ENCODE data around the gene RALA. TPM values are rescaled to one million over a fixed set of nuclear protein-coding genes. Genes with fewer than 3 reads are reported as not detected.

The RALA gene
- total RNA-seq, 1 experiment from 2014 or later, result 27.3 TPM

DNA sequence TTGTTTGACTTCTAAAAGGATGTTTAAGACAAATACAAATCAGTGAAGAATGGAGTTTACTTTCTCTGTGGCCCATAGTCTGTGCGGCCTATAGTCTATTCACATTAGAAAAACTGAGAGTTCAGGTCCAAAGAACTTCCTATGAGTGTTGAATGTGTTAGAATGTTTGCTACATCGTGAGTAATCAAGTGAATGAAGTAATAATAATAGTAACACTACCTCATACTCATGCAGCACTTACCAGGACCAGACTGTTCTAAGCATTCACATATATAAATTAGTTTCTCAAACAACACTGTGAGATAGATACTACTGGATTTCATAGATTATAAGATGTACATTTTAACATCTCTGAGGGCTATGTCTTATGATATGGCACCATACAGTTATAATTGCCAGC lies 70.4 kb downstream of the RALA start:
- no peak overlapping the region for H3K27ac ChIP-seq (ENCODE audit: low read depth, low read length)
- ChIA-PET RAD21 (ENCODE audit: low non-redundant PET in 1 of 2, low total read pairs in 2 of 2, uncharacterized antibody in 2 of 2, unreplicated experiment in 2 of 2) (no interaction called here), CTCF (no interaction called here), POLR2A (no interaction called here)
- no peak overlapping the region for H2AFZ ChIP-seq (ENCODE audit: low read depth, low read length, poor library complexity, severe bottlenecking)
- no peaks in the 10 kb centered on the region for H3K9me3 ChIP-seq (ENCODE audit: control insufficient read depth in 1 of 2, insufficient read depth in 1 of 2, low read depth in 1 of 2, low read length in 2 of 2)
- H3K9ac ChIP-seq (ENCODE audit: low read length), result no peak overlapping the region
- no peak for ATAC-seq
- no TSS peak for BruUV-seq (replicated peaks)
- peaks cover 14 to 22% of the 10 kb centered on the region in 2 experiments for H3K4me1 ChIP-seq (ENCODE audit: control insufficient read depth in 1 of 2, insufficient read depth in 2 of 2, low read length in 2 of 2)
- TF ChIP-seq EZH2phosphoT487 (IDR thresholded peaks at IDR 0.05; ENCODE audit: borderline replicate concordance) (no peak), JUND (IDR thresholded peaks at IDR 0.05) (no peak), TCF7L2 (IDR thresholded peaks at IDR 0.05; ENCODE audit: borderline replicate concordance, extremely low read depth, insufficient read depth, insufficient read length) (no peak), FOSL1 (IDR thresholded peaks at IDR 0.05; ENCODE audit: low read depth) (no peak), POLR2A (IDR thresholded peaks at IDR 0.05; ENCODE audit: borderline replicate concordance, extremely low read depth, insufficient read depth, insufficient read length) (no peak), SP1 (IDR thresholded peaks at IDR 0.05; ENCODE audit: low read depth) (no peak), EZH2 (IDR thresholded peaks at IDR 0.05) (no peak), ELF1 (IDR thresholded peaks at IDR 0.05; ENCODE audit: borderline replicate concordance, low read depth) (no peak), CBX3 (IDR thresholded peaks at IDR 0.05; ENCODE audit: low read depth) (no peak), SIN3A (IDR thresholded peaks at IDR 0.05; ENCODE audit: low read depth) (no peak), ZNF274 (IDR thresholded peaks at IDR 0.05; ENCODE audit: low read depth, low read length) (no peak), CEBPB (IDR thresholded peaks at IDR 0.05; ENCODE audit: low read depth) (no peak)
- TF ChIP-seq, protein P1, sequence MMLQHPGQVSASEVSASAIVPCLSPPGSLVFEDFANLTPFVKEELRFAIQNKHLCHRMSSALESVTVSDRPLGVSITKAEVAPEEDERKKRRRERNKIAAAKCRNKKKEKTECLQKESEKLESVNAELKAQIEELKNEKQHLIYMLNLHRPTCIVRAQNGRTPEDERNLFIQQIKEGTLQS (IDR thresholded peaks at IDR 0.05), result no peak
- TF ChIP-seq, protein P2, sequence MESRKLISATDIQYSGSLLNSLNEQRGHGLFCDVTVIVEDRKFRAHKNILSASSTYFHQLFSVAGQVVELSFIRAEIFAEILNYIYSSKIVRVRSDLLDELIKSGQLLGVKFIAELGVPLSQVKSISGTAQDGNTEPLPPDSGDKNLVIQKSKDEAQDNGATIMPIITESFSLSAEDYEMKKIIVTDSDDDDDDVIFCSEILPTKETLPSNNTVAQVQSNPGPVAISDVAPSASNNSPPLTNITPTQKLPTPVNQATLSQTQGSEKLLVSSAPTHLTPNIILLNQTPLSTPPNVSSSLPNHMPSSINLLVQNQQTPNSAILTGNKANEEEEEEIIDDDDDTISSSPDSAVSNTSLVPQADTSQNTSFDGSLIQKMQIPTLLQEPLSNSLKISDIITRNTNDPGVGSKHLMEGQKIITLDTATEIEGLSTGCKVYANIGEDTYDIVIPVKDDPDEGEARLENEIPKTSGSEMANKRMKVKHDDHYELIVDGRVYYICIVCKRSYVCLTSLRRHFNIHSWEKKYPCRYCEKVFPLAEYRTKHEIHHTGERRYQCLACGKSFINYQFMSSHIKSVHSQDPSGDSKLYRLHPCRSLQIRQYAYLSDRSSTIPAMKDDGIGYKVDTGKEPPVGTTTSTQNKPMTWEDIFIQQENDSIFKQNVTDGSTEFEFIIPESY (IDR thresholded peaks at IDR 0.05; ENCODE audit: extremely low read depth, insufficient replicate concordance, low read length), result no peak
- TF ChIP-seq, protein P3, sequence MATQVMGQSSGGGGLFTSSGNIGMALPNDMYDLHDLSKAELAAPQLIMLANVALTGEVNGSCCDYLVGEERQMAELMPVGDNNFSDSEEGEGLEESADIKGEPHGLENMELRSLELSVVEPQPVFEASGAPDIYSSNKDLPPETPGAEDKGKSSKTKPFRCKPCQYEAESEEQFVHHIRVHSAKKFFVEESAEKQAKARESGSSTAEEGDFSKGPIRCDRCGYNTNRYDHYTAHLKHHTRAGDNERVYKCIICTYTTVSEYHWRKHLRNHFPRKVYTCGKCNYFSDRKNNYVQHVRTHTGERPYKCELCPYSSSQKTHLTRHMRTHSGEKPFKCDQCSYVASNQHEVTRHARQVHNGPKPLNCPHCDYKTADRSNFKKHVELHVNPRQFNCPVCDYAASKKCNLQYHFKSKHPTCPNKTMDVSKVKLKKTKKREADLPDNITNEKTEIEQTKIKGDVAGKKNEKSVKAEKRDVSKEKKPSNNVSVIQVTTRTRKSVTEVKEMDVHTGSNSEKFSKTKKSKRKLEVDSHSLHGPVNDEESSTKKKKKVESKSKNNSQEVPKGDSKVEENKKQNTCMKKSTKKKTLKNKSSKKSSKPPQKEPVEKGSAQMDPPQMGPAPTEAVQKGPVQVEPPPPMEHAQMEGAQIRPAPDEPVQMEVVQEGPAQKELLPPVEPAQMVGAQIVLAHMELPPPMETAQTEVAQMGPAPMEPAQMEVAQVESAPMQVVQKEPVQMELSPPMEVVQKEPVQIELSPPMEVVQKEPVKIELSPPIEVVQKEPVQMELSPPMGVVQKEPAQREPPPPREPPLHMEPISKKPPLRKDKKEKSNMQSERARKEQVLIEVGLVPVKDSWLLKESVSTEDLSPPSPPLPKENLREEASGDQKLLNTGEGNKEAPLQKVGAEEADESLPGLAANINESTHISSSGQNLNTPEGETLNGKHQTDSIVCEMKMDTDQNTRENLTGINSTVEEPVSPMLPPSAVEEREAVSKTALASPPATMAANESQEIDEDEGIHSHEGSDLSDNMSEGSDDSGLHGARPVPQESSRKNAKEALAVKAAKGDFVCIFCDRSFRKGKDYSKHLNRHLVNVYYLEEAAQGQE (IDR thresholded peaks at IDR 0.05; ENCODE audit: low read depth), result no peak
- TF ChIP-seq, protein P4, sequence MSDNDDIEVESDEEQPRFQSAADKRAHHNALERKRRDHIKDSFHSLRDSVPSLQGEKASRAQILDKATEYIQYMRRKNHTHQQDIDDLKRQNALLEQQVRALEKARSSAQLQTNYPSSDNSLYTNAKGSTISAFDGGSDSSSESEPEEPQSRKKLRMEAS (IDR thresholded peaks at IDR 0.05), result no peak
- no peak for DNase-seq (ENCODE audit: low read depth, low spot score)
- intact Hi-C loops (cut with micrococcal nuclease), result no loop called here
- H4K20me1 ChIP-seq (ENCODE audit: insufficient read depth), result no peaks in the 10 kb centered on the region
- H3K4me3 ChIP-seq (replicated peaks in 1 of 2; ENCODE audit: low read depth in 1 of 2, low read length in 2 of 2), result no peak overlapping the region
- H3K79me2 ChIP-seq (ENCODE audit: insufficient read depth, low read length), result no peaks in the 10 kb centered on the region
- no peak overlapping the region for H3K4me2 ChIP-seq (ENCODE audit: low read length)
- no peaks in the 10 kb centered on the region for H3K9me2 ChIP-seq (ENCODE audit: insufficient read depth)
- no peaks in the 10 kb centered on the region for H3K27me3 ChIP-seq (ENCODE audit: insufficient read depth, low read length)
- no peaks in the 10 kb centered on the region for H3K36me3 ChIP-seq (ENCODE audit: control insufficient read depth in 1 of 2, insufficient read depth in 2 of 2, low read length in 2 of 2)
